HG03135 (cell line): Measurements from ENCODE around the gene C10orf105.

Experiments
- ATAC-seq: cut with Tn5 transposase; IDR thresholded peaks from one replicate; pipeline ENCODE4 v1.9.1; 2021; ENCODE audit warnings: mild to moderate bottlenecking, moderate library complexity; ENCODE audit not compliant: unreplicated experiment

C10orf105 gene

DNA sequence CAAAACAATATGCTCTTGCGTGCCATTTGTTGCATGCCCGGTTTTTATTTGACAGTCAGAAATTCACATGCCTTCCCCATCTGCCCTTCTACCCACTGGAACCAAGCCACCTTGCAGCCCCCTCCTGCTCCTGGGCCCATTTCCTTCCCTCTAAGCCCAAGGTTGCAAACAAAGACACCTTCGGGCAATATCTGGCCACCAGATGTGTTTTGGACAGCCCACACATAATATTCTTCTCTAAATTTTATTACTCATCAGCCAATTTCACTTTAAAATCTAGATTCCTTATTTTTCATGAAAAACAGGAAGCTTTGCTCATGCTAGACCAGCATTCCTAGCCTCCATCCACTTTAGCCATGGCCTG lies 18.2 kb upstream of the C10orf105 start:
- no peak for ATAC-seq

GRCh38 chr10:71737001-71737833 lies 17.6 kb upstream of the C10orf105 start:
- ATAC-seq: no peak

DNA sequence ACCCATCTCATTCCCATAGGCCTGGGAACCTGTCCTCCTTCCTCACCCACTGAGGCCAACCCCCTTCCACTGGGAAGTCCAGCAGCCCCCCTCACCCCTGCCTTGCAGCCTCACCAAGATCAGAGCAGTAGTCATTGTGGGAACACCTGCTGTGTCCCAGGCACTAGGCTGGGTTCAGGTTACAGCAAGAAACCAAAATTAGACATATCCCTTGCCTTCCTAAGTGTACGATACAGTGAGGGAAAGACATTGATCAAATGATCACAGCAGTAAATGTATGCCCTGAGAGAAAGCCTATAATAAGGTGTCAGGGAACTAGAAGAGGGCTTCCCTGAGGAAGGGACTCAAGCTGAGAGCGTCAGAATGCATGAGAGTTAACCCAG lies 17.0 kb upstream of the C10orf105 start:
- no peak for ATAC-seq

DNA sequence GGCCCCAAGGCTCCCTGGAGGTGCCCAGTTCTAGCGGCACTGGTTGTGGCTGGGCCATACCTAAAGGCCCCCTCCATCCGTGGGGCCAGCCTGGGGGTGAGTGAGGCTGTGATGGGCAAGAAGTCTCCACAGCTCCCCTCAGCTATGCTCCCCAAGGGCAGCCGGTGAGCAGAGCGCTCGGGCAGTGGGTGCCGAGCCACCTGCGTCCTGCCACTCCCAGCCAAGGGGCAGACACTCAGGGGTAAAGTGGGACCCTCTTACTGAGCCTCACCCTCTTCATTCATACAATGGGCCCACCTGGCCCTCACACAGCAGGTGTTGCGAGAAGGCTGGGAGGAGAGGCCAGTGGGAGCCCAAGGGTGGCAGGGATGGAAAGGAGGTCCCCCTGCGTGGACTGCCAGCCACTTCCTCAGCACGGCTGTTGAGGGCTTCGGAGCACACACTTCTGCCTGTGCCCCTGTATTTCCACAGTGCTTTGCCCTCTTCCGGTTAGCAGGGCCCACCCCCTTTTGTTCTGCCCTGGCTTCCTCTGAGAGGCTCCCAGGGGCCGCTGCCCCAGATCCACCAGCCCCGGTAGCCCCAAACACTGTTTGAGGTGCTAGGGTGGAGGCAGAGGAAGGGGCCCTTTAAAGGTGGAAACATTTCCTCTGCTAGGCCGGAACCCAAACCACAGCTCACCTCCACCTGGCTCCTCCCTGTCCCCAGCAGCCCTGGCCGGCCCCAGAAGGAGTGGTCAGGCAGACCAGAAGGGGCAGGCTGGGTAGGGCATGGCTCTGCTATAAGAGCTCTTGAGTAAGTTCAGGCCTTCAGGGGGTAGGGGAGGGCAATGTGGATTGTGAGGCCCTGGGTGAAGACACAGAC lies 16.4 kb upstream of the C10orf105 start:
- no peak for ATAC-seq

DNA sequence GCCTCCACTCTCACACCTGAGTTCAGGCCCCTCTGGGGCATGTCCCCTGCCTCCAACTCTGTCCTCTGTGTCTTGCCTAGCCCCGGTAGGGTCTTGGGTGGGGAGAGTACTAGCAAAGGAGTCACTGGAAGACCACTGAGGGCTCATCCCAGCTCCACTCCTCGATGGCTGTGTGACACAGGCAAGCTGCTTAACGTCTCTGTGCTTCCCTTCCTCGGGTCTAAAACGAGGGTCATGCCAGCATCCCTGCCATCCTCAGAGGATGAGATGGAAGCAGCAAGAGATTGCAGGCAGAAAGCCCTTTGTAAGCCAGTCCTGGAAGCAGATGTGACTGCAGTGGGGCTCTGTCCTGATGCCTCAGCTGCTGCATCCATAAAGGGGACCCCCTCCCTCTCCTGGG lies 15.2 kb upstream of the C10orf105 start:
- ATAC-seq: no peak

DNA sequence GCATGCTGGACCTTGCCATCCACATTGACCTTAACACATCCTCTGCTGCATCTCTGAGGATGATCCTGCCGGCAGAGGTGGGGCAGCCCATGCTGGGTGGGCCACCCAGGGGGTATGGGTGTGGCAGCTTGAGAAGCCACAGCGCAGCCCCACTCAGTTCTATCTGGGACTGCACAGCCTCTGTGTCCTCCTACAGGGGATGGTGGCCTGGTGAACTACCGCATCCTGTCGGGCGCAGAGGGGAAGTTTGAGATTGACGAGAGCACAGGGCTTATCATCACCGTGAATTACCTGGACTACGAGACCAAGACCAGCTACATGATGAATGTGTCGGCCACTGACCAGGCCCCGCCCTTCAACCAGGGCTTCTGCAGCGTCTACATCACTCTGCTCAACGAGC lies 12.2 kb upstream of the C10orf105 start:
- ATAC-seq: no peak

- no peak for ATAC-seq
These were observed 9.6 kb upstream of the C10orf105 start for GRCh38 chr10:71729161-71729636.

GRCh38 chr10:71727738-71728737 lies 8.5 kb upstream of the C10orf105 start:
- peak; percentile 58 for ATAC-seq

- peak; percentile 43 for ATAC-seq
These were observed 7.6 kb upstream of the C10orf105 start for GRCh38 chr10:71727105-71727737.

DNA sequence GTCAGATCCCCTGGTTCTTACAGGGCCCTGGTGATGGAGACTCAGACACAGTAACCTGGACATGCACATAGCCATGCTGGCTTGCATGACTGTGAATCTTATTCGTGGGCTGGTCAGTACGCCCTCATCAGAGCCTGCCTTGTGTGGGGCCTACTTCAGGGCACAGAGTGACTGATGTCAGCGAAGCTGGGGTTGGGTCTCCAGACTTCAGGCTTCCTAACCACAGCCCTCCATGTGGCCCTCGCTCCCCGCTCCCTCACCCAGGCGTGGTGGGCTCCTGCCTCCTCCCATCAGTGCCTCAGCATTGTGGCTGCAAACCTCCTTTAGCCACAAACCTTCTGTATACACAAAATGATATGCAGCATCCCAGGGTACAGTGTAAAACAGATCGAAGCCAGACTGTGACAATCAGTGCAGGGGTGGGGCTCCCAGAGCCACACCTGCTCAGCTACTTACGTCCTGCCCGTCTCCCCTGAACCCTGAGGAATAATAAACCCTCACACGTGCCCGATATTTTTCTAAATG lies 7.1 kb upstream of the C10orf105 start:
- ATAC-seq: no peak

DNA sequence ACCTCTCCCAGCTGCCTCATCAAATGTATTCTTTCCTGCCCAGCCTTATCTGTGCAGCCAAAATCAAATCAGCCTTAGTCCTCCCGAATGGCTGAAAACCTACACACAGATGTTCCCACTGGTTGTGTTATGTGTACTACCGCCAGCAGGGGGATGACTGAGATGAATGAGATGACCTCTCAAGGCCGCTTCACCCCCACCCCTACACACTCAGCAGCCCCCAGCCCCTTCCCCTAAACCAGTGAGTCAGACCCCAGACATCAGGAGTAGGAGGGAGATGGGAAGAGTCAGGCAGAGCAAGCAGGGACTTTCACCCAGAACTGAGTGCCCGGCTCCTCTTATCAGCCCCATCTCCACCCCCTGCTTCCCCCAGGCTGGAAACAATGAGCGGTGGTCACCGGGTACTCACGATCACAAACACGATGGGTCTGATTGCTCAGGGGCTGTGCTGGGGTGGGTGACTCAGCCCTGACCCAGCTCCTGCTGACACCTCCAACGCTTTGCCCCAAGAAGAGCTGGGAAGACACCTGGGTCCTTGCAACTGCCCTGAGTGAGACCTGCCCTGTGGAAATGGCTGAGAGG lies 6.5 kb upstream of the C10orf105 start:
- ATAC-seq: no peak

DNA sequence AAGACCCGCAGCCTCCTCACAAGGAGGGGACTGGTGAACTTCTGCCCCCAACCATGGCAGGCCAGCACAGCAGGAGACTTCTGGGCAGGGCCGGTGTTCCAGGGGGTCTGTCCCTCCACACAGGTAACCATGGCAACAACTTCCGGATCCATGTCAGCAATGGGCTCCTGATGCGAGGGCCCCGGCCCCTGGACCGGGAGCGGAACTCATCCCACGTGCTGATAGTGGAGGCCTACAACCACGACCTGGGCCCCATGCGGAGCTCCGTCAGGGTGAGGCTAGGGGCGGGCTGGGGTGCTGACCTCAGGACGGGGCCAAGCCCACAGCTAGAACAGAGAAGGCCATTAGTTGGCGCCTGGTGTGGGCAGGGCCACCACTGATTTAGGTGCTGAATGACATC lies 5.7 kb upstream of the C10orf105 start:
- ATAC-seq: no peak

DNA sequence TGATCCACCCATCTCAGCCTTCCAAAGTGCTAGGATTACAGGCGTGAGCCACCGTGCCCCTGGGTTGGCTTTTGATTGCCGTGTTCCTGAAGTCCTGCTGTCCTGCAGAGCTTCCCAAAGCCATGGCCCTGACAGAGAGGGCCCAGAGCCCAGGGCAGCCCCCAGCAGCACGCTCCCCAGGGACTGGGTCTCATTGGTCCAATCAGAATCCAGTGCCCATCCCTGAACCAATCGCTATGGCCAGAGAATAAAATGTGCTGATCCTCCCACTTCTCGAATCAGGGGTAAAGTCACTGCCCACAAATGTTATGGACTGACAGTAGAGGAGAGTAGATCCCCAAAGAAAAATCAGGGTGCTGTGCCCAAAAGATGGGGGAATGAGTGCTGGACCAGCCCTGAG lies 5.0 kb upstream of the C10orf105 start:
- no peak for ATAC-seq

DNA sequence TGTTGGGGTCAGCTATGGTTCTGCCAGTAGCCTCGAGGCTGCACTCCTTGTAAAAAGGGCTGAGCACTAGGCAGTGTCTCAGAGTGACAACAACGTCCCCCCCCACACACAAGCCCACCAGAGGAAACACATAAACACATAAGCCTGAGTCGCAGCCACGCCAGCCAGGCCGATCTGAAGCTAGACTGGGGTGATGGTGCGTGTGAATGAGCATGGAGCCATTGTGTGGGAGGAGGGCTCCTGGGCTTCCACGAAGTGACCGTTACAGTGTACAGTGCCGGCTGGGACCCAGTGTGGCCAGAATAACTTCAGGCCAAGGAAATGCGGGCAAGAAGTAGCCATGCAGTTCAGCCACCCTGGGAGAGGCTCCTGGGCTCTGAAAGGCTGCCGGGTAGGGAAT lies 3.7 kb upstream of the C10orf105 start:
- no peak for ATAC-seq

DNA sequence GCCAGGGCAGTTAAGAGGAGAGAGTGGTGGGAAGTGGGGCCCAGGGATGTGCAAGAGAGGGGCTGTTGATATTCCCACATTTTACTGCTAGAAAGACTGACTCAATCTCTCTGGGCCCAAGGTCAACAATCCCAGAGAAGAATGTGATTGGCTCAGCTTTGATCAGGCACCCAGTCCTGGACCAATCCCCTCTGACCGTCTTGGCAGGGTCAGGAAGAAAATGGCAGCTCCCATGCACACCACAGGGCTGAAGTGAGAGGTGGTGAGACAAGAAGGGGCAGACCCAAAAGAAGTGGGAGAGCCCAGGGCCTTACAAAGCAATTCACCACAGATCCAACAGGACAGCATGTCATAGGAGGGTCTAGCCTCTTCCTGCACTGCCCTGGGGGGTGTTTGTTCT lies 3.3 kb upstream of the C10orf105 start:
- ATAC-seq: no peak

DNA sequence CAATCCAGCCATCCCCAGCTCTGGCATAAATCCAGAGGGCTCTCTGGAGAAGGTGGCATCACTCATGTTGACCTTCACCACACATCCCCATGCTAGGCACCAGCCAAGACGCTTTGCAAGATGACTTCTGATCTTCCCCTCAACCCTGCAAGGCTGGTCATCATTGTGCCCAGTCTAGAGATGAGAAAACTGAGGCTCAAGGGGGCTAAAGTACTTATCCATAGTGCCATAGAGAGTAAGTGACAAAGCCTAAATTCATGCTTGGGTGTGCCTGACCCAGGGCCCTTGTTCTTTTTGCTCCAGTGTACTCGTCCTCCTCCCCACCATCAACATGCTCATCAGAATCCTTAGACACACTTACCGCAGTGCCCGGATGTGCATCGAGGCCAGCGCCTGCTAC lies 1.7 kb upstream of the C10orf105 start:
- ATAC-seq: no peak

GRCh38 chr10:71720288-71720687 lies 710 bp upstream of the C10orf105 start:
- no peak for ATAC-seq

DNA sequence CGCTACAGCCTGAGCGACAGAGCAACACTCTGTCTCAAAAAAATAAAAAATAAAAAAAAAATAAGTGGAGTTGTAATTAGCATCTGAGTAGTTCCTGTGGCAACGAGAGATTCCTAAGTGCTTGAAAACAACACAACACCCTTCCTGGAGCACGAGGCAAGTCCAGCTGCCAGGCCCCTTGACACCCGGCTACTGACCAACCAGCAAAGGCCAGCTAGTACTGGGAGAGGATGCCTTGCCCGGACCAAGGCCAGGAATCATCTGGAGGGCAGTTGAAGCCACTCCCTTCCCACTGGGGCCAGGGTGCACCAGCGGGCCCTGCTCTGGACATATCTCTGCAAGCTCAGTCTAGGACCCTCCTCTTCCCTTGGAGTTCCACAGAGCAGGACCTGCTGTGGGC lies 536 bp downstream of the C10orf105 start:
- no peak for ATAC-seq

DNA sequence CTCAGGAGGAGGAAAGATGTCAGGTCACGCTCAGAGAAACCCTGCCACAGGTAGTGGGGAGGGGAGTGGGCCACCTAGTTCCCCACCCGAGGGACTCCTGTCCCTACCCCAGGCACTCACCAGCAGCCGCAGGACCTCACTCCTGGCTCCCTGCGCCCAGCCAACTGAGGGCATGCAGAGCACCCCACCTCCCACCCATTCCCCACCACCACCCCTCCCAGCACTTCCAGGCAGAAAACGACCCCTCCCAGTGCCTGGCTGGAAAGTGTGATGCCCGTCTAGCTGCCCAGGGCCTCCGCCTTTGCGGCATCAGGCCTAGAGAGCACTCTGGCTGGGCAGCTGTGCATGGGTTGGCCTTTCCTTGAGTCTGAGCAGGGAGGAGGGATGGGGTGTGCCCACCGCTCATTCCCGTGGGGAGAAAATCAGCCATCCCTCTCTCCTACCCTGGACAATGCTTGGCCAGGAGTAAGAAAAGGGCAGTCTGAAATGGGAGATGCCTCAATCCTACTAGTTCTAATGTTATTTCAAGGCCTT lies 1.3 kb downstream of the C10orf105 start:
- no peak for ATAC-seq

DNA sequence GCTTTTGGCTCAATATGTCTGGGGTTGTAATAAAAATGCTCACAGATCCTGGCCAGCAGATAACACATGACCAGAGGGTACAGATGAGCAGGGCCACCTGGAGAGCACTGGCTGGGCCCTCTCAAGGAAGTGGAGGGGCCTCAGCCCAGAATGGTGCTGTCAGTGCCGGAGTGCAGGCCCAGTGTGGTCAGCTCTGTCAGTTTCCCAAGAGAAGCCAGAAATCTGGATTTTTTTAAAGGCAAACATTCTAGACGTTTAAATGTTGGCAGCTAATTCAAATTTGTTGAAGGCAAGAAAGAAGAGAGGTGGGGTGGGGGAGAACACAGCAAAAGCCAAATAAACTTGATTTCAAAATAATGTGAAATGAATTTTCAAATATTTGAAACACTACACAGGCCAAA lies 2.0 kb downstream of the C10orf105 start:
- no peak for ATAC-seq
